Measurements from ENCODE around the gene MICAL2.

The MICAL2 gene

GRCh38 chr11:12166299-12167060 lies 56.1 kb downstream of the MICAL2 start:
- TF ChIP-seq ZNF70 (CRISPR knock-in tag; IDR thresholded peaks at IDR 0.05): 0 out of 2 replicates have a peak, but pooled peaks have one; percentile 21
- TF ChIP-seq POU6F1 (CRISPR knock-in tag; IDR thresholded peaks at IDR 0.05; ENCODE audit: borderline replicate concordance, low read depth): no peak
- no peak for TF ChIP-seq ARNTL (CRISPR knock-in tag; IDR thresholded peaks at IDR 0.05; ENCODE audit: borderline replicate concordance, low read depth)
- TF ChIP-seq ZFP30 (CRISPR knock-in tag; IDR thresholded peaks at IDR 0.05): no peak
- peak; percentile 100 for TF ChIP-seq ZFP3 (CRISPR knock-in tag; IDR thresholded peaks at IDR 0.05)
- ATAC-seq: no peak; the same call in 2 of the 3 replicates

GRCh38 chr11:12167061-12168000 lies 56.9 kb downstream of the MICAL2 start:
- TF ChIP-seq ZC3H10 (CRISPR knock-in tag; IDR thresholded peaks at IDR 0.05): no peak
- TF ChIP-seq ZNF70 (CRISPR knock-in tag; IDR thresholded peaks at IDR 0.05): no peak
- no peak for TF ChIP-seq PPARA (CRISPR knock-in tag; IDR thresholded peaks at IDR 0.05; ENCODE audit: borderline replicate concordance)
- 0 out of 2 replicates have a peak, but pooled peaks have one; percentile 28 for TF ChIP-seq CREB5 (CRISPR knock-in tag; IDR thresholded peaks at IDR 0.05; ENCODE audit: low read depth)
- peak; percentile 92 for TF ChIP-seq CSDC2 (CRISPR knock-in tag; IDR thresholded peaks at IDR 0.05)
- no peak for TF ChIP-seq BACH2 (CRISPR knock-in tag; IDR thresholded peaks at IDR 0.05; ENCODE audit: borderline replicate concordance)
- no peak for TF ChIP-seq POU6F1 (CRISPR knock-in tag; IDR thresholded peaks at IDR 0.05; ENCODE audit: borderline replicate concordance, low read depth)
- no peak for TF ChIP-seq GLIS3 (CRISPR knock-in tag; IDR thresholded peaks at IDR 0.05)
- no peak for TF ChIP-seq PATZ1 (CRISPR knock-in tag; IDR thresholded peaks at IDR 0.05; ENCODE audit: borderline replicate concordance)
- TF ChIP-seq ZFP3 (CRISPR knock-in tag; IDR thresholded peaks at IDR 0.05): peak; percentile 12; the same call in 1 of the 2 replicates
- TF ChIP-seq ZFP30 (CRISPR knock-in tag; IDR thresholded peaks at IDR 0.05): no peak
- no peak for TF ChIP-seq RARB (CRISPR knock-in tag; IDR thresholded peaks at IDR 0.05)
- TF ChIP-seq ESRRG (CRISPR knock-in tag; IDR thresholded peaks at IDR 0.05): no peak
- no peak for TF ChIP-seq TOX (CRISPR knock-in tag; IDR thresholded peaks at IDR 0.05; ENCODE audit: borderline replicate concordance)
- no peak for TF ChIP-seq OSR1 (CRISPR knock-in tag; IDR thresholded peaks at IDR 0.05)
- TF ChIP-seq SNAI2 (CRISPR knock-in tag; IDR thresholded peaks at IDR 0.05): peak; percentile 84
- TF ChIP-seq CSRNP3 (CRISPR knock-in tag; IDR thresholded peaks at IDR 0.05): no peak
- no peak for TF ChIP-seq ZNF8 (CRISPR knock-in tag; IDR thresholded peaks at IDR 0.05)
- TF ChIP-seq TCF4 (CRISPR knock-in tag; IDR thresholded peaks at IDR 0.05; ENCODE audit: borderline replicate concordance): no peak
- TF ChIP-seq TSHZ2 (CRISPR knock-in tag; IDR thresholded peaks at IDR 0.05): no peak
- peak; percentile 35 for TF ChIP-seq ISL1 (CRISPR knock-in tag; IDR thresholded peaks at IDR 0.05)
- no peak for TF ChIP-seq ZNF565 (CRISPR knock-in tag; conservative IDR thresholded peaks at IDR 0.05; ENCODE audit: low read depth)
- TF ChIP-seq ARNTL (CRISPR knock-in tag; IDR thresholded peaks at IDR 0.05; ENCODE audit: borderline replicate concordance, low read depth): no peak
- peak; percentile 29 for ATAC-seq
